ENCODE results near the gene RILPL2.
"Not testable (repeated sequence)": the region's sequence is repeated elsewhere in the genome, so short reads cannot be mapped to it uniquely, and the experiment has no call there.

RILPL2 gene

DNA sequence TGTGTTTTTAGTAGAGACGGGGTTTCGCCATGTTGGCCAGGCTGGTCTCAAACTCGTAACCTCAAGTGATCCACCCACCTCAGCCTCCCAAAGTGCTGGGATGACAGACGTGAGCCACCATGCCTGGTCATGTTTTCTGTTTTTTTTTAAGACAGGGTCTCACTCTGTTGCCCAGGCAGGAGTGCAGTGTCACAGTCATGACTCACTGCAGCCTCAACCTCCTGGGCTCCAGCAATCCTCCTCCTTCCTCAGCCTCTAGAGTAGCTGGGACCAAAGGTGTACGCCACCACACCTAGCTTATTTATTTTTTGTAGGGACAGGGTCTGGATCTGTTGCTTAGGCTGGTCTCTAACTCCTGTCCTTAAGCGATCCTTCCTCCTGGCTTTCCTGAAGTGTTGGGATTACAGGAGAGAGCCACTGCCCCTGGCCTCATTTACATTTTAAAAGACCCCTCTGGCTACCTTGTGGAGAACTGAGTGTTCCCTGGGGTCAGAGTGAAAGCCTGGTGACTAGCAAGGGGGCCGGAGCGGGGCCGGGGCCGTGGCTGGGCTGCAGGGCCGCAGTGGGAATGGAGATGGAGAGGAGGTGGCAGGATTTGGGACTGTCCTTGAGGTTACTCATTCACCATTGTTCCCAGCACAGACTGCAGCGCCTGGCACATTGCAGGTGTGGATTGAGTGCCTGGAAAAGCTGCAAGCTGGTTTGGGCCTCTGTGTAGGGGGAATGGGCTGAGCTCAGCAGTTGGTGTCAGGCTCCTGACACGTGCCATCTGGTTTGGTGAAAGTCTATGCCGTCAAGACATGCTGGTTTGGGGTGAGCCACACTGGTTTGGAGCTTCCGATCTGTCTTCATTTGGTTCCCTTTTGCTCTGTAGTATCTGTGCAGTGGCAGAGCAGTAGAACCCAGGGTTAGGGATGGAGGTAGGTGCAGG lies 34.5 kb downstream of the RILPL2 start:
- DNase-seq, result no peak

DNA sequence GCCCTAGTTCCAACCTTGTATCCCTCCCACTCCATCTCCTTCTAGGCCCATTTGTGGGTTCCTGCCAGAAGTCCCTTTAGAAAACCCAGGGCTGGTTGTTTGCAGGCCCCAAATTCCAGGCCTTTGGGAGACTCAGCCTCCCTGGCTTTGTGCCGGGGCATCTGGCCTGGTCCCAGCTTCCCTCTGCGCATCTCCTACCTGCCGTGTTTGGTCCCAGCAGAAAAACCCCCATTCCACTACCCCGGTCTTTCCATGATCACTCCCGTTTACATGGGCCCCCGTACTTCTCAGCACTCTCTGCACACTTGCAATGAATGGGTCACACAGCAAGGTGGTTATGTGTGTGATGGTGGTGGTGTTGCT lies 37.2 kb downstream of the RILPL2 start:
- no peak for DNase-seq

DNA sequence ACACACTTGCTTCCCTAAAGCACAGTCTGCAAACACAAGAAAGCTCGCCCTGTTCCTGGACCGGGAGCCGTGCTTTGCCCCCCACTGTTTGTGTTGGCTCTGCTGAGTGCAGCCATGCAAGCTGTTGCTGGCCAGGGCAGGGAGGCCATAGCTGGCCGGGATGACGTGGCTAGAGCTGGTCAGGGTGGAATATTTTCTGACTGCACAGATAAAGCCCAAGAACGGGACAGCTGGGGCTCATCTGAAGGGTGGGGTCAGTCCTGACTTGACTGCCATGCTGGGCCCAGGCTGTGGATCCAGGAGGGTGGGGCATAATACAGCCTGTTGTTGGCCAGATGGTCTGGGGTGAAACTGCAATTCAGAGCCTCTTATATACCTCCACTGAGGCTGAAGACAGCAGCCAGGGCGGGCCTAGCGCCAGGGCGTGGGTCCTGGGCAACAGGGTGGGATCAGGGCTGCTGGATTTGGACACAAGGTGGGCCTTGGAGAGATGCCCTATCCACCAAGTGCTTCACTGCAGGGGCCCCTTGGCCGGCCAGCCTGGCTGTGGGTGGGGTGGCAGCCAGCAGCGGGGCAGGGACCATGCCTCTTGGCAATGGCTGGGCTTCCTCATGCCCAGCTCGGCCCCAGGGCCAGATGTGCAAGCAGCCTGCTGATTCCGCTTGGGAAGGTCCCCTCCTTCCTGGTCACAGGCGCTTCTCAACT lies 37.8 kb downstream of the RILPL2 start:
- DNase-seq, result no peak

DNA sequence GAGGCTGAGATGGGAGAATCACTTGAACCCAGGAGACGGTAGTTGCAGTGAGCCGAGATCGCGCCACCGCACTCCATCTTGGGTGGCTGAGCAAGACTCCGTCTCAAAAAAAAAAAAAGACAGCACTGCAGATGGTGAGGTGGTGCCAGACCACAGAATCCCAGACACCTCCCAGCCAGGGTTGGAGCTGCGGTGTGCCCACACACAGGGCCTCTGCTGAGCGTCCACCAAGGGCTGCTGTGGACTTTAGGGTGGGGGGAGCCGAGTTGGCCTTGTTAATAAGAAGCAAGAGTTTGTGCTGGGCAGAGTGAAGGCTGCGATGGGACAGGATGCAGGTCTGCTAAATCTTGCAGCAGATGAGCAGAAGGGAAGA lies 38.3 kb downstream of the RILPL2 start:
- DNase-seq, result no peak

DNA sequence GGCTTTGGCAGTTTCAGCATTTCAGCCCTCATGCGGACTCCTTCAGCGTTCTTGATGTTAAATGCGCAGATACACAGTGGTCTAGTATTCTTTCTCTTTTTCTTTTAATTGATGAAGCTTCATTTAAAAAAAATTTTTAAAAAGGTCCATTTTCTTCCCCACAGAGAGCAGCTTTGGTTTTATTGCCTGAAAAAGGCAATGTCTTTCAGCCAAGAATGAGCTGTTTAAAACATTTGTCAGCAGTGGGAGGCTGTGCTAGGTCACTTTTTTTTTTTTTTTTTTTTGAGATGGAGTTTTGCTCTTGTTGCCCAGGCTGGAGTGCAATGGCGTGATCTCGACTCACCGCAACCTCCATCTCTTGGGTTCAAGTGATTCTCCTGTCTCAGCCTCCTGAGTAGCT lies 39.1 kb downstream of the RILPL2 start:
- DNase-seq, result no peak

DNA sequence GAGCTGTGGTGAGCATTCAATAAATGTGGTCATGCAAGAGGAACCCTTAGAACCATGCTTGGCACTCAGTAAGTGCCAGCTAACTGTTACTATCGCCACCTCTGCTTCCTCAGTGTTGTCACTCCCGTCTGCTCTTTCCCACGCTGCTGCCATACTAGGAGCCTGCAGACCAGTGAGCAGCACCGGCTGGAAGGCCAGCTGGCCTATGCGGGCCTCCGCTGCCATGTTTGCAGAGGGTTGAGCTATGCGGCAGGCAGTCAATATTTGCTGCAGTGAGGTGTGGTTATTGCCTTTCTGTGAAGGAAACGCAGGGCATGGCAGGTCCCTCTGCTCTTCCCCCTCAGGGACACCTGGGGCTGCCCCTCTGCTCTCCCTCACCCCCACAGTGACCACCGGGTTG lies 39.5 kb downstream of the RILPL2 start:
- DNase-seq, result no peak

DNA sequence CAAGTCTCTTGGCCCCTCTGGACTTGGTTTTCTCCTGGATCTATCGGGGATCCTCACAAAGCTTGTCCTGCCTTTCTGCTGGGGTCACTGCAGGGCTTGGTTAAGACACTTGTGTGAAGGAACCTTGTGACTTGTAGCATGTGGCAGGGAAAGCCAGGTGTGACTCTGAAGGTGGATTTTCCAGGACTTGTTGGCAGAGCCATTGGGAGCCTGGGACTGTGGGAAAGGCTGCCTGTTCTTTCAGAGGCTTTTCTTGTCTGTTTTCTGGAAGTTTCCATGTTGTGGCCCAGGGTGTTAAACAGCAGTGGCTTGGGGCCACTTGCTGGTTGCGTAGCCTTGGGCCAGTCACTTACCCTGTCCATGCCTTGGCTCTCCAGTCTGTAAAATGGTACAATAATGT lies 39.9 kb downstream of the RILPL2 start:
- no peak for DNase-seq

DNA sequence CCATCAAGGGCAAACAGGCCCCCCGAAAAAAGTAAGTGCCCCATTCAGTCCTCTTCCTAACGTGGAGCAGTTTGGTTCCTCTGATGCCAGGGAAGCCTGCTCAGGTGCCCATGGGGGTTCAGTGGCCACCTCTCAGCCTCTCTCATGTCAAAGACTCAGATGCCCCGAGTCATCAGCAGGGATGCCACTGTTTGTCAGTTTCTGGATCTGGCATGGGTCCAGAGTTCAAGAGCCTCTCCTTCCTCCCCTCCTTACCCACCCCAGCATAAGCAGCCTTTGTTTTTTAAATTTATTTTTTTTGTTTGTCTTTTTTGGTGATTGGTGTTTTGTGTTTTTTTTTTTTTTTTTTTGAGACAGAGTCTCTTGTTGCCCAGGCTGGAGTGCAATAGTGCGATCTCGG lies 41.2 kb downstream of the RILPL2 start:
- DNase-seq, result no peak

DNA sequence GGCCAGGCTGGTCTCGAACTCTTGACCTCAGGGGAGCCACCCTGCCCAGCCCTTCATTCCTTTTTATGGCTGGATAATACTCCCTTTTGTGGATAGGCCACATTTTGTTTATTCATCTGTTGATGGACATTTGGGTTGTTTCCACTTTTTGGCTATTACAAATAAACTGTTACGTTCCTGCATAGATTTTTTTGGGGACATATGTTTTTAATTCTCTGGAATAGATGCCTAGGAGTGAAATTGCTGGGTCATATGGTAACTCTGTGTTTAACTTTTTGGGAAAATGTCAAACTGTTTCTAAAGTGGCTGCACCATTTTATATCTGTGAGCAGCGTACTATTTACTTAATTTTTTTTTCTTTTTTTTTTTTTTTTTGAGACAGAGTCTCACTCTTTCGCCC lies 42.7 kb downstream of the RILPL2 start:
- no peak for DNase-seq

DNA sequence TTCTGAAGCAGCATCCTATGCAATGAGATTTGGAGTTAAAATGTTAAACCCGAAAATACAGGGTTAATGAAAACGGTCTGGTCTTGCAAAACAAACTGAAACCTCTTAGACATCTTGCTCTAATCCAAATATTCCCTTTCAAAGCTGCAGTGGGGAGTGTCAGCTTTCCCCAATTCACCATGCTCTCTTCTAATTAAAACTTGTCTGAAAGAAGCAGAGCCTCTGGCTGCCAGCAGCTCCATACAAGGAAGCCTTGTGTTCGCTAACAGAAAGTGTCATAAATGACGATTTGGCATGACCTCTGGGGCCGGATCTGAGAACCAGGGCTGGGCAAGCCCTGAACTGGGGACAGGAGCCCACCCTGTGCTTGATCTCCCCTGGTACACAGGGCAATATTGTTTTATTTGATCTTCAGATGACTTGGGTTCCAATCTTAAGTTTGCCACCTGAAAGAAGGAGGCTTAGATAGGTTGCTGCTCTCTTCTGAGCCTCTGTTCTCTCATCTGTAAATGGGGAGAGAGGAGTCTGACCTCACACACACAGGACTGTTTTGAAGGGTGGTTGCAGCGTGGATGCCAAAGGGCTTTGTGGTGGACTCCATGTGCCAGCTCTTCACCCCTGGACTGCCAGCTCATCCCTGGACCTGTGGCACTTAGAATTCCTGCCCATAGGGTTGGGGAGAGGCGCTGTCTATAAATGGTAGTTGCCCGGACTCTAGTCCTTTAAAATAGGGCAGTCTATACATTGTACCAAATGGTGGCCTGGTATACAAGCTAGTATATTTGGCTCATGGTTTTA lies 44.7 kb downstream of the RILPL2 start:
- no peak for DNase-seq

DNA sequence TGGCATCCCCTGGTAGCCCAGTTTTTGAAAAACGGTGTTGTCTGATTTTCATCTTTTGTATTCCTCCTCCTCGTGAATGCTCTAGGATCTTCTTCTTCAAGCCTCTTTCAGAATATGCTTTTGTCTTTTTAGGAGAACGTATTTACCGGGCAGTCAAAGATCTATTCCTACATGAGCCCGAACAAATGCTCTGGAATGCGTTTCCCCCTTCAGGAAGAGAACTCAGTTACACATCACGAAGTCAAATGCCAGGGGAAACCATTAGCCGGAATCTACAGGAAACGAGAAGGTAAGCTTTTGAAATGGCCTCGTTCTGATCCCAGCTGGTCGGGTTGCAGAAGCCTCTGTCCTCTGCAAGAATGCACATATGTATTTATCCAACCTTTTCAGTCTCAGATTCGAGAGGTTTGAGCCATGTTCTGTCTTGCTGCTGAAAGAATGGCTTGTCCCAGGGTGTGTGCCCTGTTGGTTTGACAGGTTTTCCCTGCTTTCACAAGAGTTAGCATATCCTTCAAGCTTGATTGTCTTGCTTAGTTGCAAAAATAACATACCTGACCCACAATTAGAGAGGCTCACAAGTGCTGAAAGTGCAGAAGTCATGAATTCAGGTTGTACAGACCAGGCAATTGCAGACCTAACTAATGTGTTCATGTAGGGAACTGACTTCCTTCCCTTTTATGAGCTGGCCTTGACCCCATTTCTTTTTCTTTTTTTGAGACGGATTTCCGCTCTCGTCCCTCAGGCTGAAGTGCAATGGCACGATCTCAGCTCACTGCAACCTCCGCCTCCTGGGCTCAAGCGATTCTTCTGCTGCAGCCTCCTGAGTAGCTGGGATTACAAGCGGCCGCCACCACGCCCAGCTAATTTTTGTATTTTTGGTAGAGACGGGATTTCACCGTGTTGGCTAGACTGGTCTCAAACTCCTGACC lies 45.7 kb downstream of the RILPL2 start:
- DNase-seq, result no peak

DNA sequence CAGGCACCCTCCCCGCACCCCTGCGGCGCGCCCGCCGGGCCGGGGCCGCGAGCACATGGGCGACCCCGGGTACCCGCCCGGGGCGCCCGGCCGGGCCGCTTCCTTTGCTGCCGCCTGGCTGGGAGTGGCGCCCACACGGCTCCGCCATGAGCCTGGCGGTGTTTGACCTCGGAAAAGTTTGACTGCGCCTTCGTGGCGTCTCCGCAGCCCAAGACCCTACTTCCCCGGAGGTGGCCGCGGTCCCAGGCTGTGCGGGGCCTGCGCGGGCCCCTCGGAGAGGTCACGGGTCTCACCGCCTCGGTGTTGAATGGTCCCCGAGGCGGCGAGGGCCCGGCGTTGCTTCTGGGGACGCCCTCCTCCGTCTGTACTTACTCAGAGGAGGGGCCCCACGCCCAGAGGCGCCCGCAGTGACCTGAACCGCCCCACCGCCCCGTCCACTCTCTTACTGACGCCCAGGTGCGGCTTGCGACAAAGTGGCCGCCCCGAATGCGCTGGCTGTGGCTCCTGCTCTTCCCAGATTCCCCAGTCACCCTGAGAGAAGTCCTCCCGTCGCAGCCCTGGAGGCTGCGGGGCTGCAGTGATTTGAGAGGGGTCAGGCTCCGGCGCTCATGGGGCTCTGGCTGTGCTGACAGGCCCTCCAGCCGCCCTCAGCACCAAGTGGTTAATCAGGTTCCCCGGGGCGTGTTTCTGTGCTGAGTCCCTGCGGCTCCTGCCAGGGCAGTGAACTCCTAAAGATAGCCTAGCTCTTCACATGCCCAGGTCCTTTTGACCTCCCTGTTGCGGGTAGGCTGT lies 46.7 kb downstream of the RILPL2 start:
- DNase-seq, result peak; percentile 56

DNA sequence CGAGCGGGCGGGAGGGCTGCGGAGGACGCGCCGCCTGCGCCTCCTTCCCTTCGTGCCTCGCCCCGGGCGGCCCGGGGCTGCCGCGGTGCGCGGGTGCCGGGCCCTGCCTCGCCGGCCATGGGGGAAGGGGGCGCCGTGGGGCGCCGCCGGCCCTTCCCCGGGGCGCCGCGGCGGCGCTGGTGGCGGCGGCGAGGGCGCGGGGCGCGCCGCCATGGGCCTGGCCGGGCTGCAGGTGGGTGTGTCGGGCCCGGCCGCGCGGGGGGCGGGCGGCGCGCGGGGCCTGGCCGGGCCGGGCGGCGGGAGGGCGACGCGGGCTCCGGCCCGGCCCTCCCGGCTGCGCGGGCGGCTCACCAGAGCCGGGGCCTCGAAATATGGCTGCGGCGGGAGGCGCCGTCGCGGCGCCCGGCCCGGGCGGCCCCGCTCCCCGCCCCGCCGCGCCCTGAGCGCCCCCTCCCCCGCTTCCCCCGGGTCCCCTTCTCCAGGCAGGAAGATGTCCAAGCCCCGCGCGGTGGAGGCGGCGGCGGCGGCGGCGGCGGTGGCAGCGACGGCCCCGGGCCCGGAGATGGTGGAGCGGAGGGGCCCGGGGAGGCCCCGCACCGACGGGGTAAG lies 47.4 kb downstream of the RILPL2 start:
- DNase-seq, result no peak

DNA sequence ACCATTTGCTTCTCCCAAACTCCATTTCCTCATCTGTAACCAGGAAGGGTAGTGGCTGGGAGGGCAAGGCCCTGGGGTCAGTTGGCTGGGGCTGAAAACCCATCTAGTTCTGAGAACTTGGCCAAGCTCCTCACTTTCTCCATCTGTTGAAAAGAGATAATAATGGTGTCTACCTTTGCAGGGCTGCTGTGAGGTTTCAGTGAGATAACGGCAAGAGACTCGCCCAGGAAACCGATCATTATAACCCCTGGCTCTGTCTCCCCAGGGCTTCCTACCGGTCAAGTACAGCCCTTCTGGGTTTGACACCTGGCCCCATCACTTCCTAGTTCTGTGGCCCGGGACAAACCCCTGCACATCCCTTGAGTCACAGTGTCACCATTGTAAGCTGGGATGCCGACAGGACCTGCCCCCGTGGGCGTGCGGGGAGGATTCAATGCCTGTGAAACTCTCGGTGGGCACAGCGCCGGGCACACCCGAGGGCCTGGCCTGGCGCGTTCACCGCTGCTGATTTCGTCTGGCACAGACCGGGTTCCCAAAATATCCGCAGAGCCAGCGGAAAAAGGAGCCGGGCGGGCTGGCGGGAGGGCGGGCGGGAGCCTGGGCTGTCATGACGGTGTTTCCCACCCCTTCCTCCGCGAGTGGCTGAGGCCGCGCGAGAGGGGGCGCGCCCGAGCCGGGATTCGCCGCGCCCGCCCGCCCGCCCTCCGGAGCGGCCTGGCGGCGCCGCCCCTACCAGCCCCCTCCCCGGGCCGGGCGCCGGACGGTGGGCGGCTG lies 48.1 kb downstream of the RILPL2 start:
- peak; percentile 84 for DNase-seq

DNA sequence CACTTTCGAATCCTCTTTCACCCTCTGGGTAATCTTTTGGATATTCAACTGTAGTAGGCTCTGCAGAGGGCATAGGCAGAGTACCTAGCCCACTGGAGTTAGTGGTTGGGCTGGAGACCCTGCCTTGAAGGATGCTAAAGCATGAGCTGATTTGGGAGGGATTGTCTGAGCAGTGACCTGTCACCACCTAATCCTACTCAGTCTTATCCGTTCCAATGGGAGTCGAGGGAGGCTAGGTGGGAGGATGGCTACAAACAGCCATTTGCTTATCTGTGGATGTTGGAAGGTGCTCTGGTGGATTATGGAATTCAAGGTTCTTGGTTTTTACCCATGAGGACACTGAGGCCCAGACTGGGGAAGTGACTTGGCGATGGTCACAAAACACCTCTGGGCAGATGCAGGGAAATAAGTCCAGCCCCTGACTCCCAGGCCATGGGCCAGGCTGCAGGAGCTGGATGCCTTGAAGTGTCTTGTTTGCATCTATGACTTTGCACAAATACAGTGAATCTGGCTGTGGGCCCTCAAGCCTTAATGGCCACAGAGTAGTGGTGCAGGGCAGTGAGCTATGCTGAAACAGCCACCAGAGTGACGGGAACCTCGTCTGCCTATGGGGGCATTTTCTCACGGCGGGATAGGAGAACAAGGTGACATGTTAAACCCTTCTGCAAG lies 48.8 kb downstream of the RILPL2 start:
- no peak for DNase-seq

DNA sequence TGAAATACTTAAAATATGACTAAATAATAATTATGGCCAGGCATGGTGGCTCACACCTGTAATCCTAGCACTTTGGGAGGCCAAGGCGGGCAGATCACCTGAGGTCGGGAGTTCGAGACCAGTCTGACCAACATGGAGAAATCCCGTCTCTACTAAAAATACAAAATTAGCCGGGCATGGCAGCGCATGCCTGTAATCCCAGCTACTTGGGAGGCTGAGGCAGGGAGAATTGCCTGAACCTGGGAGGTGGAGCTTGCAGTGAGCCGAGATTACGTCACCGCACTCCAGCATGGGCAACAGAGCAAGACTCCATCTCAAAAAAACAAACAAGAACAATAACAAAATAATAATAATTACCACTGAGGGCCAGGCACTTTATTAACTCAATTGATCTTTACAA lies 50.9 kb downstream of the RILPL2 start:
- not testable (repeated sequence) for DNase-seq

DNA sequence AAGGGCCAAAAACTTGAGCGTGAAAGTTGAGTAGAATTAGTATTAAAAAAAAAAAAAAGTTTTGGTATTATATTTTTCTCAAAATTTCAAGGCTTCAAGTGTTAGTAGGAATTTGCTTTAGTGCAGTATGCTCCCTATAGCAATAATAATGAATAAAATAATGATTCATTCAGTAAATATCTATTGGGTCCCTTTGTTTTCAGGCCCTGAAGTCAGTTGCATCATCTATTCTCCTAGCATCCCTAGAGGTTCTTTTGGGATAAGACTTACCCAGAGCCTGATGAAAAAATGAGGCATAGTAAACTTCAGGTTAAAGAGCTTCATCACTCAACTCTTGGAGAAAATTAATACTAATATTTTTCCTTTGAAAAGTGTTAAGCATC lies 51.5 kb downstream of the RILPL2 start:
- no peak for DNase-seq

DNA sequence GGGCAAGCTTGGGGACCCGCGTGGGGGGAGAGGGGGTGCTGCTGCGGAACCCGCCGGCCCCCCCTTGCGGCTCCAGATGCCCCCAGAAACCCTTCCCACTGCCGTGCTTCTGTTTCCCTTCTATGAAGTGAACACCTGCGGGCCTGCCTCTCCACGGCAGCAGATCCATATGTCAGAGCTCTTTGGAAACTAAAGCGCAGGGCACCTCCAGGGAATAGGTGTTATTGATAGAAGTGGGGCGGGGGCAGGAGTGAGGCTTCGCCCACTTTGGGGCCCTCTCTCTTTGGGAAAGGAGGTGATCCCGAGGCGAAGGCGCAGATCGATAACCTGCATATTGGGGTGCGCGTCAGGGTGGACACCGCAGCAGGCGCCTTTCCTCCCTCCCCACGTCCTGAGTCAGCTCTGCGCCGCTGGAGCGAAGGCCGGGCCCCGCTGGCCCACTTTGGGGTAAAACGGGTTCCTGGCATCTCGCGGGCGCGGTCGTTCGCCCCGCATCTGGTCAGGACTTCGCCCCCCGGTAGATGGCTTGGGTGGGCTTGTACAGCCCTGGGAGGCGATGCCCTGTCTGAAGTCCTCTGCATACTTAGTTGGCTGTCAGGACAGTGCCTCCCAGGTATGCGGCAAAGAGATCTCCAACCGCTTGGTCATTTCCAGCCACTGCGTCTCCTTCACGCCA lies 52.0 kb downstream of the RILPL2 start:
- DNase-seq, result no peak

DNA sequence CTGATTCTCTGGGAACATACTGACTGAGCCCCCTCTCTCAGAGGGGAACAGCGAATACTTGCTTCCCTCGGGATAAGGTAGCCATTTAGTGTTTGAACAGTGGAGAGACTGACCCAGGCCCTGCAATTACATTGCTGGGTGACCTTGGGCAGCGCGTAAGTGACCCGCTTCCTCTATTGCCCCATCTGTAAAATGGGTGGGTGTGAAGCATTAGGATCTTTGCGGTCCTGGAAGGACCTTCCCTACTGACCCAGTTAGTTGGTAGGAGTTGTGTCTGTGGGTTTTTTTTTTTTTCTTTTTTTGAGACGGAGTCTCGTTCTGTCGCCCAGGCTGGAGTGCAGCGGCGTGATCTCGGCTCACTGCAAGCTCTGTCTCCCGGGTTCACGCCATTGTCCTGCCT lies 53.8 kb downstream of the RILPL2 start:
- DNase-seq, result no peak
